ENCODE results near the gene ZBTB12. TPM values are rescaled to one million over a fixed set of nuclear protein-coding genes. Genes with fewer than 3 reads are reported as not detected.
A peak's percentile ranks its signal among the peaks of the same experiment; 100 is the strongest.

The ZBTB12 gene
- total and polyA plus RNA-seq, 10 of the 15 experiments (the other 5 are each of a cell fraction or from before 2014, with no cell fraction given): 0.81 to 4.5 (median 1.7) TPM; not detected in 4

- no peak for TF ChIP-seq ZBTB33 (IDR thresholded peaks at IDR 0.05)
- TF ChIP-seq ZNF274 (IDR thresholded peaks at IDR 0.05; ENCODE audit: insufficient read depth, insufficient read length): no peak
- no peak for TF ChIP-seq ZBTB4 (CRISPR knock-in tag; IDR thresholded peaks at IDR 0.05)
- no peak for TF ChIP-seq ELK1 (IDR thresholded peaks at IDR 0.05; ENCODE audit: low read depth, low read length)
- TF ChIP-seq JUND (IDR thresholded peaks at IDR 0.05; ENCODE audit: low read depth, low read length): no peak
- TF ChIP-seq CHD1 (IDR thresholded peaks at IDR 0.05; ENCODE audit: low read depth, low read length): no peak
- TF ChIP-seq EED (IDR thresholded peaks at IDR 0.05; ENCODE audit: low read depth): 0 out of 2 replicates have a peak, but pooled peaks have one; percentile 18
- no peak for TF ChIP-seq CEBPB (IDR thresholded peaks at IDR 0.05; ENCODE audit: borderline replicate concordance in 1 of 2, low read depth in 2 of 2, low read length in 2 of 2)
- no peak for TF ChIP-seq SMAD1 (IDR thresholded peaks at IDR 0.05; ENCODE audit: low read depth, partially characterized antibody)
- TF ChIP-seq CREB1 (IDR thresholded peaks at IDR 0.05; ENCODE audit: low read depth): no peak
- no peak for TF ChIP-seq IRF5 (IDR thresholded peaks at IDR 0.05; ENCODE audit: borderline replicate concordance)
- no peak for TF ChIP-seq NFYA (IDR thresholded peaks at IDR 0.05; ENCODE audit: borderline replicate concordance, low read depth, low read length)
- TF ChIP-seq CREM (IDR thresholded peaks at IDR 0.05; ENCODE audit: low read depth): no peak
- no peak for TF ChIP-seq RBBP5 (conservative IDR thresholded peaks at IDR 0.05)
- no peak for TF ChIP-seq HDAC2 (IDR thresholded peaks at IDR 0.05)
- no peak for TF ChIP-seq FOXK2 (IDR thresholded peaks at IDR 0.05)
- no peak for TF ChIP-seq GABPA (IDR thresholded peaks at IDR 0.05; ENCODE audit: low read depth)
- TF ChIP-seq STAT3 (IDR thresholded peaks at IDR 0.05; ENCODE audit: low read depth, low read length): no peak
- no peak for TF ChIP-seq MYB (IDR thresholded peaks at IDR 0.05; ENCODE audit: borderline replicate concordance, low read depth, low read length)
- no peak for TF ChIP-seq SUZ12 (IDR thresholded peaks at IDR 0.05; ENCODE audit: unreplicated experiment)
- peak; percentile 36 to 83; a peak in 3 of 4 replicates for TF ChIP-seq BHLHE40 (IDR thresholded peaks at IDR 0.05; ENCODE audit: borderline replicate concordance in 1 of 2, low read depth in 2 of 2, low read length in 1 of 2)
- TF ChIP-seq KDM1A (IDR thresholded peaks at IDR 0.05; ENCODE audit: borderline replicate concordance): no peak
- no peak for TF ChIP-seq ZSCAN29 (IDR thresholded peaks at IDR 0.05)
- TF ChIP-seq CHD4 (IDR thresholded peaks at IDR 0.05): no peak
- TF ChIP-seq ZNF207 (IDR thresholded peaks at IDR 0.05; ENCODE audit: borderline replicate concordance): no peak
These were observed 4.1 kb downstream of the ZBTB12 start, which contains the start of gene EHMT2 (continued) for GRCh38 chr6:31897612-31898382.

All from GM12878 (cell line).